Fibroblast of upper back skin (primary cell): ENCODE data around the gene CAPNS1.
"Not testable (repeated sequence)": the region's sequence is repeated elsewhere in the genome, so short reads cannot be mapped to it uniquely, and the experiment has no call there.

Experiments used
- DNase-seq: peaks from one replicate; pipeline ENCODE4 v3.0.0-alpha.2; 2013

The CAPNS1 gene

DNA sequence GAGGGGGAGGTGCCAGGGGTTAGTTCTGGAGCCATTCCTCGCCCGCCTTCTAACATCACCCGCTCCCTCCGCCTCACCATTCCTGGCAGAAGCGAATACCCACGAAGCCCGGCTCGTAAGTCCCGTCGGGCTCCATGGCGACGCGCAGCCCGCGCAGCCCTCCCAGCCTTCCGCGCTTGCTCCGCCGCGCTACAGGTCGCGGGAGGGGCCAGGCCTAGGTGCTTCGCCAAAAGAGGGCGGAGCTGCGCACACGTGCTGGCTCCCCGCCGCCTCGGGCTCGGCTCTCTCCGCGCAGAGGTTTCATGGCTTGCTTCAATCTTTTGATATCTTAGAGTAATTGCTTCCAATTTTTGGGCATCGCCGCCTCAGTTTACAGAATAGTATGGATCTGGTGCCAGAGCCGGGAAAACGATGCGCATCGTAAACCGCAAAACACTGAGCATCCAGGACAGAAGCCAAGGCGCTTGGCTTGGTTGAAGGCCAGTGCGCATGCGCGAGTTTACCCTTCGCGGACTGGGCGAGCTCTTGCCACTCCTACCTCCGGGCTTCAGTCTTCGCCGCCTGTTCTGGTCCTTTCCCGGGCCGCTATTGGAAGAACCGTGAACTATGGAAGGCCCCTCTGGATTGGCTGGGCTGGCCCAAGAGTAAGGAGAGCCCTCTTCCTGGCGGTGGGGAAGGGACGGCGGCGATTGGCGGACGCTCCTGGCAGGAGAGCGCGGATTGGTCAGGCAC lies 25.0 kb upstream of the CAPNS1 start, which contains the start of gene POLR2I:
Gene POLR2I, minus strand, starts transcription at position 155 of the 732 bp plus-strand sequence. Its CDS starts 19 bp downstream, at position 136.
- DNase-seq, result peak; percentile 100

- DNase-seq, result peak; percentile 39
These were observed 24.2 kb upstream of the CAPNS1 start, which contains the start of gene TBCB for GRCh38 chr19:36115453-36116343. Gene TBCB, plus strand, starts transcription at chr19:36115468. Its CDS starts 93 bp downstream, at chr19:36115561.

- DNase-seq, result no peak
These were observed 23.6 kb upstream of the CAPNS1 start for GRCh38 chr19:36116344-36116637.

GRCh38 chr19:36120092-36120983 lies 19.5 kb upstream of the CAPNS1 start:
- DNase-seq, result no peak

DNA sequence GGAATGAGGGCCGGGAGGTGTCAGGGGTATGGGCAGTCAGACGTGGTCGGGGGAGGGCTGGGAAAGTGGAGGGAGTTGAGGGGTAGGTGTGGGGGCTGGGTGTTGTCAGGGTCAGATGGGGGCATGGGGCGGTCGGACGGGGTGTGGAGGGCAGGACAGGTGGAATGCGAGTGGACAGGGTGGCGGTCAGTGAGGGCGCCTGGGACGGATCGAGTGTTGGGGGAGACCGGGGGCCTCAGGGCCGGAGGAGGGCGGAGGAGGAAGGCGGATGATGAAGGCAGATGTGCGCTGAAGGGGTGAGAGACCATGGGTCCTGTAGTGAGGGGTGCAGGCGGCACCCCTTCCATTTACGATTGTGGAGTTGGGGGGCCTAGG lies 18.9 kb upstream of the CAPNS1 start:
- DNase-seq, result no peak

- DNase-seq, result no peak
These were observed 18.3 kb upstream of the CAPNS1 start for GRCh38 chr19:36121486-36122124.

GRCh38 chr19:36125557-36125956 lies 14.3 kb upstream of the CAPNS1 start:
- DNase-seq, result no peak

DNA sequence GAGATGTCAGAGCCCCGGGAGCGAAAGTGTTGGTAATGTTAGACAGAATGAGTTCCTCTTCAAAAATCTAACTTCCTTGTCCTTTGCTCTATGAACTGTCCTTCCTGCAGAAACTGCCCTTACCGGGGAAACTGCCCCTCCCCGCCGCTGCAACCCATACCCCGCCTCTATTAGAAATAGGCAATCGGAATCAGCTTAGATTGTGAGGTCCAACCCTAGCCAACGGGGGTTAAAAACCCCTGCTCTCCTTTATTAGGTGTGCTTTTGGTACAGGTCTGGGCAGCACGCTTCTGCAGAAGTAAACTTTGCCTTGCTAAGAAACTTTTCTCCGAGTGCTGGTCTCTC lies 11.5 kb upstream of the CAPNS1 start:
- no peak for DNase-seq

- not testable (repeated sequence) for DNase-seq
These were observed 8.6 kb upstream of the CAPNS1 start for GRCh38 chr19:36131221-36131620.

DNA sequence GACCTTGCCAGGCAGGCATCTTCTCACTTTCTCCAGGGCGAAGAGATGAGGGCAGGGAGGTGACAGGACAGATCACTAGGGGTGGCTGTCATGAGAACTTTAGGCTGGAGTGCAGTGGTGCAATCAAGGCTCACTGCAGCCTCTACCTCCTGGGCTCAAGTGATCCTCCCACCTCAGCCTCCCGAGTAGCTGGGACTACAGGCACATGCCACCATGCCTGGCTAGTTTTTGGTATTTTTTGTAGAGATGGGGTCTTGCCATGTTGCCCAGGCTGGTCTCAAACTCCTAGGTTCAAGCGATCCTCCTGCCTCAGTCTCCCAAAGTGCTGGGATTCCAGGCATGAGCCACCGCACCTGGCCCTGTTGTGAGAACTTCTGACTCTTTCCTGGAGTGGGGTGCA lies 5.0 kb upstream of the CAPNS1 start:
- not testable (repeated sequence) for DNase-seq

GRCh38 chr19:36136964-36137686 lies 2.7 kb upstream of the CAPNS1 start:
- no peak for DNase-seq

DNA sequence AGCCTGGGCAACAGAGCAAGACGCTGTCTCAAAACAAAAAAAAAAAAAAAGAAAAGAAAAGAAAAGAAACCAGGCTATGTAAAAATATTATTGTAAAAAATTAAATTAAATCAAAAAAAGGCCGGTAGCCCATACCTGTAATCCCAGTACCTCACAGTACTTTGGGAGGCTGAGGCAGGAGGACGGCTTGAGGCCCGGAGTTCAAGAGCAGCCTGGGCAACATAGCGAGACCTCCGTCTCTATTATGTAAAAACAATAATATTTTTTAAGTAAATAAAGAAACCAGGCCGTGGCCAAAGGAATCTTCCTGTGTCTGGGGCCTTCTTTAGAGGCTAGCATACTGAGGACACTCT lies 770 bp upstream of the CAPNS1 start:
- no peak for DNase-seq

DNA sequence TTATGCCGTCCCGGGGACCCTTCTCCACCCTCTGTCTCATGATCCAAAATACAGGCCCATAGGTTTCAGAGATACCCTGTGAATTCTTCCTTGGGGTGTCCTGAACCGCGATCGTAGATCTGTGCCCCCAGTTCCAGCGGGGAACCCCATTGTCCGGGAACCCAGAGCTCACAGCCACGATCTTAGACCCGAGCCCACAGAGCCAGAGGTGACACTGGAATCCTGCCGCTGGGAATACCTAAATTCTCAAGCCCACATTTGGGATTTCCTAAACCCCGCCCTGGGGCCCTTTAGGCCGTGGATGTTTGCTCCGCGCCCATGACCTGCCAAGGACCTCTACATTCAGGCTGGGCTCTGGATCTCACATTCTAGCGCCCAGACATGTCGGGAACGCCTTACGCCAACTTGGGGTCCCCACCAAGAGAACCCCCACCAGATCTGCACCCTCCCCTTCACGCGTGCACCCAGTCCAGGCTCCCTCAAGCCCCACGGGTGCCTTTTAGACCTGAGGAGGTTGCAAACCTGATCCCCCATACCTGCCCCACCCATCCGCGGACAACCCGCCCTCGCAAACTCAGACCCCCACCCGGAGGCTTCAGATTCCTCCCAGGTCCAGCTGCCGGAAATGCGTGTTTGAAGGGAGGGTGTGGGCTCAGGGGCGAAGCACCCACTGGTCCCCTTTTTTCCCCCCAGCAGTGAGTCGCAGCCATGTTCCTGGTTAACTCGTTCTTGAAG lies 605 bp downstream of the CAPNS1 start:
- DNase-seq, result peak; percentile 70

- peak; percentile 83 for DNase-seq
These were observed 1.4 kb downstream of the CAPNS1 start for GRCh38 chr19:36141039-36141927.

DNA sequence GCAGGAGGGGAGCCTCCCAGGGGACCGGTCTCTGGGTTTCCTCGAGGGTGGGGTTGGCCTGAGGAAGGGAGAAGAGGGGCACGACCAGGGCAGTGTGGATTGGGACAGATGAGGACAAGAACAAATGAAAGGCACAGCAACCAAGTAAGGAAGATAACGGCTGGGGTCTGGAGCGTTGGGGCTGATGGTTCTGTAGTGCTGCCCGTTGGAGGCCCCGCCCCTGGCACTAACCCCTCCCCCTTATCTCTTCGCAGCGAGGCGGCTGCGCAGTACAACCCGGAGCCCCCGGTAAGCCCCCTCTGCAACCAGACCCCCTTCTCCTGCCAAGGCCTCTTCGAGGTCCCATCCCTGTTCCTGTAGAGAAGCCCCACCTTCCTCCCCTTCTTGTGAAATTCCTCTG lies 2.2 kb downstream of the CAPNS1 start:
- DNase-seq, result no peak

- no peak for DNase-seq
These were observed 2.6 kb downstream of the CAPNS1 start for GRCh38 chr19:36142496-36142895.

DNA sequence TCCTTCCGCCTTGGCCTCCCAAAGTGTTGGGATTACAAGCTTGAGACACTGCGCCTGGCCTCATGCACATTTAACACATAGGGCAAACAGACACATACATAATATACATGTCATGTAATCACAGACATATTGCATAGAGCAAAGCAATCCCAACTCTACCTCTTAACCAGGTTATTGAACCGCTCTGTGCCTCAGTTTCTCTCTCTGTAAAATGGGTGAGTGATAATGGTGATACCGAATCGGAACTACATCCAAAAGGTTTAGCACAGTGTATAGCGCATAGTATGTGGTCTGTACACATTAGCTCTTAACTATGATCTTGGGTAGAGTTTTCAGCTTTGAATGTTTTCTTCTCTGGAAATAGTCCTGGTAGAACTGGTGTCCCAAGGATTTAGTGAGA lies 4.8 kb downstream of the CAPNS1 start:
- DNase-seq, result no peak

DNA sequence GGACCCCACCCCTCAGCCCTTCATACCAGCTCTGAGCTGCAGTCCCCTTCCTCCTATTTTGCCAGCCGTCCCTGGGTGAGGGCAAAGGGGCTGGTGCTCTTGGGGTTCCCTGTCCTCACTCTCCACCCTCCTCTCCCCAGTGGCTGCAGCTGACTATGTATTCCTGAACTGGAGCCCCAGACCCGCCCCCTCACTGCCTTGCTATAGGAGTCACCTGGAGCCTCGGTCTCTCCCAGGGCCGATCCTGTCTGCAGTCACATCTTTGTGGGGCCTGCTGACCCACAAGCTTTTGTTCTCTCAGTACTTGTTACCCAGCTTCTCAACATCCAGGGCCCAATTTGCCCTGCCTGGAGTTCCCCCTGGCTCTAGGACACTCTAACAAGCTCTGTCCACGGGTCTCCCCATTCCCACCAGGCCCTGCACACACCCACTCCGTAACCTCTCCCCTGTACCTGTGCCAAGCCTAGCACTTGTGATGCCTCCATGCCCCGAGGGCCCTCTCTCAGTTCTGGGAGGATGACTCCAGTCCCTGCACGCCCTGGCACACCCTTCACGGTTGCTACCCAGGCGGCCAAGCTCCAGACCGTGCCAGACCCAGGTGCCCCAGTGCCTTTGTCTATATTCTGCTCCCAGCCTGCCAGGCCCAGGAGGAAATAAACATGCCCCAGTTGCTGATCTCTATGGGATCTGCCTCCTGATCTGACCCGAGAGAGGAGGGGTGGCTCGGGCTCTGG lies 10.0 kb downstream of the CAPNS1 start:
- no peak for DNase-seq

DNA sequence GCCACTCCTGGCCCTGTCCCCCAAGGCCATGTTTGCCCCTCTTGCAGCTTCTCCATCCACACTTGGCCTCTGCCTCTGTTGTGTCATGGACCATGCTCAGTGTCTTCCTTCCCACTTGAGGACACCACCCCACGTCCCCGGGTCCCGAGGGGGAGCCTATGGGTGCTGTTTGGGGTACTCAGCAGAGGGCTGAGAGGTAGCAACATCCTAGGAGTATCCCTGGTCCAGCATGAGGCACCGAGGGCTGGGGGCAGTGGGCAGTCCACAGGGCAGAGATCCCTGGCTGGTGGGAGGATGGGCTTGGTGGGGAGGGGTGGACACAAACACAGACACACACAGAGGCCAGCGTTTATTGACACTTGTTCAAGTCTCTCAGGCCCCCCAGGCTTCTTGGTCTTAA lies 10.7 kb downstream of the CAPNS1 start:
- no peak for DNase-seq
